GM19324 (cell line): ENCODE measurements around the gene CARD14.

Experiments used
- ATAC-seq: cut with Tn5 transposase; IDR thresholded peaks from one replicate; pipeline ENCODE4 v1.9.1; 2021; ENCODE audit warnings: mild to moderate bottlenecking, moderate library complexity; ENCODE audit not compliant: unreplicated experiment, low FRiP score

CARD14 gene

DNA sequence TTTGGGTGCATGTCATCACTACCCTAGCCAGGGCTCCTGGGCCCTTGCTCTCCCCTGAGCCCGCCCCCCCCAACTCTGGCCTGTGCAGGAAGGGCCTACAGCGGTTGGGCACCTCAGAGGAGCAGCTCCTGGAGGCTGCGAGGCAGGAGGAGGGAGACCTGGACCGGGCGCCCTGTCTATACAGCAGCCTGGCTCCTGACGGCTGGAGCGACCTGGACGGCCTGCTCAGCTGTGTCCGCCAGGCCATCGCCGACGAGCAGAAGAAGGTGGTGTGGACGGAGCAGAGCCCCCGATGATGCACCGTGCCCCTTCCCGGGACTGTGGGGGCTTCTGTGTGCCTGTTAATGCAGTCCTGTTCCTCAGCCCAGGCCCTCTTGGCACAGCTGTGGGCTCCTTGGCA lies 38.2 kb downstream of the CARD14 start:
- ATAC-seq: no peak

- no peak for ATAC-seq
These were observed 39.9 kb downstream of the CARD14 start for GRCh38 chr17:80209765-80210164.

DNA sequence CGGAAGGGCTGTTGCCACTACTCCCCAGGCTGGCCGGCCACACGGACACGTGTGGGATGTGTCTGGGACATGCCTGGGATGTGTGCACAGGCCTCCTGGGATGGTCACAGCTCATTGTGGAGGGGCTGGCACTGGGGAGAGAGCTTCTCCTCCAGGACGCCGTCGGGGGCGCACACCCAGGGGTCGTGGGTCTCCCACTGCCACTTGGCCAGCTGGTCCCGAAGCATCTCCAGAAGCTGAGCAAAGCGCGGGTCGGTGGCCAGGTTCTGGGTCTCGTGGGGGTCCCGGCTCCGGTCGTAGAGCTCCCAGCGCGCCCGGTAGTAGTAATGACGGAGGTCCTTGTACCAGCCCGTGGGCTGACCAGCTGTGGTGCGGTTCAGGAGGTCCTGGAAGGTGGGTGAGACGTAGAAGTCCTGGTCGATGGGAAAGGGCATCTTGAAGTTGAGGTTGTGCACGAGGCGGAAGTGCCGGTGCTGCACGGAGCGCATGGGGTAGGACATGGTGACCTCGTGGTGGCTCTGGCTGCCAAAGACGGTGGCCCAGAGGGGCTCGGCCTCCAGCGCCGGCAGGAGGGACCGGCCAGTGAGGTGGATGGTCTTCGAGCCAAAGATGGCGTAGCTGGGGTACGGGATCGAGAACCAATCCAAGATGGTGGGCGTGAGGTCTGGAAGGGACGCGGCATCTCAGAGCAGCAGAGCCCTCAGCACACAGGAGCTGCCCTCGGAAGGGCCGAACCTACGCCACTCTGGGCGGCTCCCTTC lies 40.7 kb downstream of the CARD14 start:
- no peak for ATAC-seq

- ATAC-seq: no peak
These were observed 42.3 kb downstream of the CARD14 start for GRCh38 chr17:80212109-80212508.

- ATAC-seq: no peak
These were observed 42.7 kb downstream of the CARD14 start for GRCh38 chr17:80212511-80212910.

GRCh38 chr17:80212962-80213642 lies 43.3 kb downstream of the CARD14 start:
- no peak for ATAC-seq

DNA sequence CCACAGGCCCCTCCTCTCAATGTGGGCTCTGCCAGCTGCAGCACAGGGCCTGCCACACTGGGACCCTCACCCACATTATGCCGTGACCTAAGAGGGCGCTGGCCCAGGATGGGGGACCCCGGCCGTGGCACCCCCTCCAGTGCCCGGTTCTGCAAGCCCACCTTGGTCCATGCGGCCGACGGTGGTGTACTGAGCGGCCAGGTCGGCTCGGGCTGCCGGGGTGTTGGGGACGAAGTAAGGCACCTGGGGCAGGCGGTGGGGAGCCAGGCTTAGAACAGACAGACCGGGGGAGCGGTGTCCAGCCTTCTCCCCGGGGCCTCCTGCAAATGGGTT lies 43.8 kb downstream of the CARD14 start:
- ATAC-seq: no peak

- ATAC-seq: no peak
These were observed 44.4 kb downstream of the CARD14 start for GRCh38 chr17:80214012-80214877.

GRCh38 chr17:80214878-80215210 lies 45.0 kb downstream of the CARD14 start:
- ATAC-seq: no peak

GRCh38 chr17:80216473-80217456 lies 46.9 kb downstream of the CARD14 start:
- no peak for ATAC-seq

GRCh38 chr17:80217703-80218362 lies 48.0 kb downstream of the CARD14 start:
- ATAC-seq: no peak

DNA sequence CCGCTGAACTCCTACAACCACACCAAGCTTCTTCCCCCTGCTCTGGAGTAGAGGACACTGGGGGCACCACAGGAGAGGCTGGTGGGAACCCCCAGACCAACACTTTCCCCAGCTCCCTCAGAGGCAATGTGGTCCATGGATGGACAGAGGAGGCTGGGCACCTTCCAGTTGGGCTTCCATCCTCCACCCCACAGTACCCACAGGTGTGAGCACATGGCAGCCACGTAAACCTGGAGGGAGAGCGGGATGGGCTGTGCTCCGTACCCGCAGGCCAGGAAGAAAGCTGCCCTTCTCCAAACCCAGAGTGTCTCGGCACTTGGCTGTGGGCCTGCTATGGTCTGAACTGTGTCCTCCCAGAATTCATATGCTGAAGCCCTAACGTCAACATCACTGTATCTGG lies 48.6 kb downstream of the CARD14 start:
- ATAC-seq: no peak

- ATAC-seq: no peak
These were observed 49.4 kb downstream of the CARD14 start for GRCh38 chr17:80219013-80219762.

DNA sequence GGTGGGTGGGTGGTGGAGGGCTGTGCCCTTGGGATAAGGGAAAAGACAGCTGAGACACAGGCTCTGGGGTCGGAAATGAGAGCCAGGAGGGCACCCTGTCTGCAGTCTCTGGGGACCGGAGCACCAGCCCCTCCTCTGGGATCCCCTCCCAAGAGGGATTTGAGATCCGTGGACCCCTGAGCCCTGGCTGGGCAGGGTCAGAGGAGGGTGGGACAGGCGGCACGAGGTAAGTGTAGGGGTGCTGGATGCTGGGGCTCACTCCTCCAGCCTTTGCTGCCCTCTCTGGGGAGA lies 49.9 kb downstream of the CARD14 start:
- ATAC-seq: no peak

DNA sequence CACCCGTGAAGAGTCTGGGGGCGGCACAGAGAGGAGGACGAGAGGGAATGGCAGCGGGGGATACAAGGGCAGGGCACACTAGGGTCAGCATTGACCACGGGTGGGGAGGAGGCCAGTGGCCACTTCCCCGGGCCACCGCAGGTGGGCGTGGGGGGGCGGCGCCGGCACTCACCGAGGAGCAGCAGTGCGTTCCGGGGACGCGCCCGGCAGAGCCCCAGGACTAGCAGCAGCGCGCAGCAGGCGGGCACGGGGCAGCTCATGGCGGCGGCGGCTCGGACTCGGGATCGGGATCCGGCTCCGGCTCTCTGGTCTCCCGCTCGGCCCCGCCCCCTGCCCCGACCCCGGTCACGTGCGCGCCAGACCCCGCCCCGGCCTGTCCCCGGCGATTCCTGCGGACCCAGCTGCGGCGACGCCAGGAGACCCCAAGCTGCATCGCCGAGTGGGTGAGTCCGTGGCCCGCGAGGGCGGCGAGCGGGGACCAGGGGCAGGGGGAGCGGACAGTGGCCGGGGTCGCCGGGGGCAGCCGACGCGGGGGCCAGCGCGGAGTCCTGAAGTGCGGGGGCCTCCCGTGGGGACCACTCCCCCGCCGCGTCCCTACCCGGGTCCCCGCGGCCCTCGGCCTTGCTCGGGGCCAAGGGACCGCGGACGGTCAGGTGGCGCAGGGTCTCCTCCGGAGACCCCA lies 50.4 kb downstream of the CARD14 start, which contains the start of the genes SGSH and SLC26A11:
Gene SGSH, minus strand, starts transcription at position 280 of the 682 bp plus-strand sequence. Its CDS starts 20 bp downstream, at position 260.
Gene SLC26A11, plus strand, starts transcription at position 374 of the 682 bp plus-strand sequence. CDS start 1,134 bp downstream, outside the sequence.
- ATAC-seq: no peak

- ATAC-seq: no peak
These were observed 50.9 kb downstream of the CARD14 start for GRCh38 chr17:80220736-80221215.

DNA sequence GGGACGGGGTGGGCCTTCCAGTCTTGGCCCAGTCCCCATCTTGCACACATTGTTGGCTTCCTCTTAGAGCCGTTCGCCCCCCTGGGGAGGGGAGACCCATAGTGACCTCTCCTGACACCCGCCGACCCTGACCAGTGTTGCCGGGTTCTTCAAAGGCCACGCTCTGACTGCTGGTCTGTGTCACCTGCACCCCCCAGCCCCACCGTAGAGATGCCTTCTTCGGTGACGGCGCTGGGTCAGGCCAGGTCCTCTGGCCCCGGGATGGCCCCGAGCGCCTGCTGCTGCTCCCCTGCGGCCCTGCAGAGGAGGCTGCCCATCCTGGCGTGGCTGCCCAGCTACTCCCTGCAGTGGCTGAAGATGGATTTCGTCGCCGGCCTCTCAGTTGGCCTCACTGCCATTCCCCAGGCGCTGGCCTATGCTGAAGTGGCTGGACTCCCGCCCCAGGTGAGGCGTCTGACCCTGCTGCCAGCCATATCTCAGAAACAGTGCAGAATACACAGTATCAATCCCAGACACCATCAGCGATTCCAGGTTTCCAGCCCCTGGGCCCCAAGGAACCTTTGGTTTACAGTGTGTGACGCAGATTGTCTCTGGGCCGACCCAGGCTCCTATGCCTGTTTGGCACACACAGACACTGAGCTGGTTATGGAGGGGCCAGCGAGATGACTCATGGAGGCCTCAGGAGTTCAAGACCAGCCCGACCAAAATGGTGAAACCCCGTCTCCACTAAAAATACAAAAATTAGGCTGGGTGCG lies 51.7 kb downstream of the CARD14 start:
- ATAC-seq: no peak
